ENCODE results near the gene BRD4. TPM values are rescaled to one million over a fixed set of nuclear protein-coding genes. Genes with fewer than 3 reads are reported as not detected.

Gene BRD4
- total RNA-seq, 1 experiment from 2014 or later = 144 TPM

DNA sequence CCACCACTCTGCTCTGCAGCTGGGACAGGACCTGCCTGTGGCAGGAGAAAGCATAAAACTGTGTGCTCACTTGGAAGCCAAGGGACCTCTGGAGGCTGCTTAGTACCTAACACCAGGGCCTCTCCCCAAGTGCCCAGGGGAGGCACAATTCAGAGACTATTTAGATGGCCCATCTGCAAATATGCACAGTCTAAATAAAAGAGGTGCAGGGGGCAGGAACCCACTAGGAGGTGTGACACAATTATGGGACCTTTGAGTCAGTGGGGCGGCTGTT lies 67.5 kb downstream of the BRD4 start:
- H4K91ac ChIP-seq (ENCODE audit: insufficient read length, low read depth, low read length) = no peak overlapping the region
- no peak overlapping the region for H3K56ac ChIP-seq (ENCODE audit: insufficient read length, low read depth, low read length)
- Mint-ChIP-seq H3K27me3 (ENCODE audit: low read depth) (no peaks in the 10 kb centered on the region; the same call in 1 of the 2 replicates), H3K4me1 (no peaks in the 10 kb centered on the region), H3K27ac (no peak overlapping the region), H3K4me3 (no peak overlapping the region), H3K36me3 (ENCODE audit: insufficient read depth in 1 of 3, low read depth in 3 of 3) (peaks cover 50 to 92% (median 89%) of the 10 kb centered on the region in 3 experiments; a peak in 6 of 7 replicates), H3K9me3 (no peaks in the 10 kb centered on the region)
- H3K27me3 ChIP-seq (ENCODE audit: insufficient read depth, low read length) = no peaks in the 10 kb centered on the region
- no peak overlapping the region for H3T11ph ChIP-seq (ENCODE audit: low read length)
- no peak overlapping the region for H3K14ac ChIP-seq (ENCODE audit: insufficient read depth, low read length)
- no peak overlapping the region for H2BK12ac ChIP-seq (ENCODE audit: insufficient read length, low read depth, low read length)
- TF ChIP-seq, protein P1, sequence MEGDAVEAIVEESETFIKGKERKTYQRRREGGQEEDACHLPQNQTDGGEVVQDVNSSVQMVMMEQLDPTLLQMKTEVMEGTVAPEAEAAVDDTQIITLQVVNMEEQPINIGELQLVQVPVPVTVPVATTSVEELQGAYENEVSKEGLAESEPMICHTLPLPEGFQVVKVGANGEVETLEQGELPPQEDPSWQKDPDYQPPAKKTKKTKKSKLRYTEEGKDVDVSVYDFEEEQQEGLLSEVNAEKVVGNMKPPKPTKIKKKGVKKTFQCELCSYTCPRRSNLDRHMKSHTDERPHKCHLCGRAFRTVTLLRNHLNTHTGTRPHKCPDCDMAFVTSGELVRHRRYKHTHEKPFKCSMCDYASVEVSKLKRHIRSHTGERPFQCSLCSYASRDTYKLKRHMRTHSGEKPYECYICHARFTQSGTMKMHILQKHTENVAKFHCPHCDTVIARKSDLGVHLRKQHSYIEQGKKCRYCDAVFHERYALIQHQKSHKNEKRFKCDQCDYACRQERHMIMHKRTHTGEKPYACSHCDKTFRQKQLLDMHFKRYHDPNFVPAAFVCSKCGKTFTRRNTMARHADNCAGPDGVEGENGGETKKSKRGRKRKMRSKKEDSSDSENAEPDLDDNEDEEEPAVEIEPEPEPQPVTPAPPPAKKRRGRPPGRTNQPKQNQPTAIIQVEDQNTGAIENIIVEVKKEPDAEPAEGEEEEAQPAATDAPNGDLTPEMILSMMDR (conservative IDR thresholded peaks at IDR 0.05) = no peak
- H2BK15ac ChIP-seq (ENCODE audit: low read depth, low read length) = no peak overlapping the region
- H3K4me2 ChIP-seq (ENCODE audit: insufficient read depth, insufficient read length, low read length) = no peak overlapping the region
- no peak overlapping the region for H2BK5ac ChIP-seq (ENCODE audit: insufficient read length, low read length)
- no peak overlapping the region for H4K5ac ChIP-seq (ENCODE audit: insufficient read length, low read depth, low read length)
- H3K18ac ChIP-seq (ENCODE audit: insufficient read length, low read depth, low read length) = no peak overlapping the region
- H2BK20ac ChIP-seq (ENCODE audit: low read depth, low read length, poor library complexity, severe bottlenecking) = no peak overlapping the region
- no peak overlapping the region for H4K8ac ChIP-seq (replicated peaks; ENCODE audit: insufficient read length, low read depth, low read length)
- H3K4me1 ChIP-seq (ENCODE audit: insufficient read depth, low read length) = no peaks in the 10 kb centered on the region
- no peak overlapping the region for H2BK120ac ChIP-seq (ENCODE audit: low read depth, low read length, poor library complexity, severe bottlenecking)
- H3K23me2 ChIP-seq (ENCODE audit: insufficient read length, low read depth, low read length, poor library complexity, severe bottlenecking) = no peaks in the 10 kb centered on the region
- H3K79me2 ChIP-seq (ENCODE audit: insufficient read depth, low read length) = peaks cover 5% of the 10 kb centered on the region; the same call in 1 of the 2 replicates
- H3K9ac ChIP-seq (ENCODE audit: extremely low read depth, insufficient read length, low read length) = no peak overlapping the region
- no peaks in the 10 kb centered on the region for H4K20me1 ChIP-seq (ENCODE audit: control insufficient read depth, insufficient read depth, insufficient read length)
- H3K79me1 ChIP-seq (ENCODE audit: insufficient read depth, low read depth, low read length, poor library complexity, severe bottlenecking) = peaks cover 2% of the 10 kb centered on the region
- no peak overlapping the region for H3K27ac ChIP-seq (ENCODE audit: insufficient read length, low read depth, low read length)
- no peak overlapping the region for H2AK5ac ChIP-seq (ENCODE audit: insufficient read length, low read length)
- no CpG with 5 or more reads among the region's 1 CpG for WGBS (ENCODE audit: extremely low coverage, insufficient read length, low lambda C conversion rate)
- H3K23ac ChIP-seq (ENCODE audit: insufficient read length, low read depth, low read length) = no peak overlapping the region
- no peak for DNase-seq
- no peak overlapping the region for H3K4ac ChIP-seq (ENCODE audit: low read depth, low read length)
- no peak overlapping the region for H2AFZ ChIP-seq (ENCODE audit: low read length)
- H3K9me3 ChIP-seq (ENCODE audit: control insufficient read depth, low read depth, low read length) = no peaks in the 10 kb centered on the region
